Esophagus (tissue), 2 donors: ENCODE data around the gene SRP68. TPM values are rescaled to one million over a fixed set of nuclear protein-coding genes. Genes with fewer than 3 reads are reported as not detected.

Source experiments
- H3K27ac ChIP-seq, 2 donors: one replicate each; pipeline ENCODE4 v1.5.1; 2013; ENCODE audit warnings: low read depth in 2 of 2, mild to moderate bottlenecking in 2 of 2, inconsistent platforms in 1 of 2, low read length in 1 of 2, moderate library complexity in 1 of 2
- H3K27me3 ChIP-seq, 2 donors: one replicate each; pipeline ENCODE4 v1.6.1; 2013; ENCODE audit warnings: low read length in 2 of 2, control low read depth in 1 of 2, mild to moderate bottlenecking in 1 of 2; ENCODE audit not compliant: insufficient read depth in 2 of 2, control insufficient read depth in 1 of 2
- H3K36me3 ChIP-seq, 2 donors: one replicate each; pipeline ENCODE4 v1.6.1; 2013; ENCODE audit warnings: low read length in 1 of 2; ENCODE audit not compliant: control insufficient read depth in 2 of 2, insufficient read depth in 2 of 2
- H3K4me1 ChIP-seq, 2 donors: one replicate each; pipeline ENCODE4 v1.6.1; 2013; ENCODE audit warnings: low read length in 1 of 2; ENCODE audit not compliant: control insufficient read depth in 2 of 2, insufficient read depth in 2 of 2
- H3K4me3 ChIP-seq, 2 donors: one replicate each; pipeline ENCODE4 v1.5.1; 2013; ENCODE audit warnings: low read length in 2 of 2, mild to moderate bottlenecking in 2 of 2, low read depth in 1 of 2, moderate library complexity in 1 of 2
- H3K9me3 ChIP-seq, 2 donors: one replicate each; pipeline ENCODE4 v1.6.1; 2013; ENCODE audit warnings: mild to moderate bottlenecking in 2 of 2, low read depth in 1 of 2, low read length in 1 of 2, moderate library complexity in 1 of 2; ENCODE audit not compliant: control insufficient read depth in 2 of 2, insufficient read depth in 1 of 2
- WGBS, 2 donors: extraction: QIAGEN DNeasy Blood & Tissue Kit; methylation state at CpG; one replicate each; pipeline ENCODE4 v1.1.7; 2013; 5-methylcytosine and 5-hydroxymethylcytosine counted together
- polyA plus RNA-seq, 2 donors: library from polyadenylated mRNA; stranded (reverse); fragments of 200-250 nt; gene quantifications; one replicate each; pipeline ENCODE4 v1.2.3, GENCODE V29; 2013
- donor health status: healthy with polysubstance abuse.
- donor health status: Bipolar disorder and iron deficiency.

Gene SRP68
- polyA plus RNA-seq, 2 donors, result 34.3 to 57.9 TPM

GRCh38 chr17:76077584-76078110 lies 5.3 kb upstream of the SRP68 start:
- H3K4me1 ChIP-seq, result peaks cover 8 to 36% of the 10 kb centered on the region in 2 donors
- 21 to 22% methylated on average over 12 of the region's 12 CpGs for WGBS, 2 donors
- H3K4me3 ChIP-seq, result no peak overlapping the region
- peaks cover 0 to 21% of the 10 kb centered on the region in 2 donors for H3K27me3 ChIP-seq
- H3K27ac ChIP-seq, result no peak overlapping the region
- H3K36me3 ChIP-seq, result peaks cover 0 to 5% of the 10 kb centered on the region in 2 donors
- peaks cover 0 to 3% of the 10 kb centered on the region in 2 donors for H3K9me3 ChIP-seq

GRCh38 chr17:76076765-76077583 lies 4.7 kb upstream of the SRP68 start:
- H3K9me3 ChIP-seq, result peaks cover 0 to 2% of the 10 kb centered on the region in 2 donors
- peak overlapping the region; percentile 0 to 5 for H3K4me3 ChIP-seq
- peaks cover 0 to 5% of the 10 kb centered on the region in 2 donors for H3K36me3 ChIP-seq
- H3K27me3 ChIP-seq, result peaks cover 0 to 21% of the 10 kb centered on the region in 2 donors
- WGBS, 2 donors, result 5 to 8% methylated on average over 81 to 82 of the region's 82 CpGs
- H3K4me1 ChIP-seq, result peaks cover 8 to 37% of the 10 kb centered on the region in 2 donors
- H3K27ac ChIP-seq, result no peak overlapping the region

DNA sequence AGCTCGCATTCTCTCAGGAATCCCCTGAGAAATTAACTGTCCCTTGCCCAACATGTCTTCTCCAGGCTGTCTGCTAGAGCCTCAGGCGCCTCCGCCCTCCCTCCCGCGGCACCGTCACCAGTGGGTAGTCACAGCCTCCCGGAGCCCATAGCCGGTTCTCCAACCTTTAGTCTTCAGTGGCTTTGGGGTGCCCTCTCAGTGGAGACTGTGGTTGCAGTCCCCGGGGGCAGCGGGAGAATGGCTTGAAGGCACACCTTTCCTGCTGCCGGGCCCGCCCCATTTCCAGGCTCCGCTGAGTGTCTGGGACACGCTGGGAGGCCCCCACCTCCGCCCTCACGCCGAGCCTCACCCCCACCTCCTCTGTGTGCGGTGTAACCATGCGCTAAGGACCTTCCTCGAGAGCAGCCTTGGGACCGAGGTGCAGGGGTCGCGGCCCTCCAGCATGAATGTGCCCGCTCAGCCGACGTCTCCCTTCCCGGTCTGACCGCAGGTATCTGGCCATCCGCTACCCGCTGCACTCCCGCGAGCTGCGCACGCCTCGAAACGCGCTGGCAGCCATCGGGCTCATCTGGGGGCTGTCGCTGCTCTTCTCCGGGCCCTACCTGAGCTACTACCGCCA lies 3.9 kb upstream of the SRP68 start:
- Histone ChIP-seq H3K4me1 (peaks cover 8 to 37% of the 10 kb centered on the region in 2 donors), H3K9me3 (no peaks in the 10 kb centered on the region), H3K27me3 (peaks cover 0 to 21% of the 10 kb centered on the region in 2 donors), H3K27ac (no peak overlapping the region), H3K4me3 (peak overlapping the region in 1 of 2 donors; percentile 0), H3K36me3 (peaks cover 0 to 5% of the 10 kb centered on the region in 2 donors)
- 5 to 7% methylated on average over 41 of the region's 41 CpGs for WGBS, 2 donors

GRCh38 chr17:76075364-76076145 lies 3.2 kb upstream of the SRP68 start:
- no peak overlapping the region for H3K27ac ChIP-seq
- 5% methylated on average over 48 of the region's 48 CpGs for WGBS, 2 donors
- H3K36me3 ChIP-seq, result peaks cover 0 to 5% of the 10 kb centered on the region in 2 donors
- H3K4me1 ChIP-seq, result peaks cover 8 to 37% of the 10 kb centered on the region in 2 donors
- H3K27me3 ChIP-seq, result peaks cover 0 to 21% of the 10 kb centered on the region in 2 donors
- H3K4me3 ChIP-seq, result peak overlapping the region in 1 of 2 donors; percentile 9
- H3K9me3 ChIP-seq, result no peaks in the 10 kb centered on the region

GRCh38 chr17:76074390-76075363 lies 2.4 kb upstream of the SRP68 start, which contains the start of gene GALR2:
TSS of gene GALR2 (plus strand) at chr17:76074781. CDS start at chr17:76074884, 103 bp downstream.
- Histone ChIP-seq H3K27ac (no peak within 1 kb of the TSS), H3K4me1 (peaks cover 8 to 34% of the 10 kb centered on the region in 2 donors), H3K9me3 (no peaks in the 10 kb centered on the region), H3K4me3 (peak within 1 kb of the TSS; percentile 9 to 14), H3K27me3 (peaks cover 0 to 20% of the 10 kb centered on the region in 2 donors), H3K36me3 (peaks cover 0 to 5% of the 10 kb centered on the region in 2 donors)
- WGBS, 2 donors, result 3 to 5% methylated on average over 80 to 92 of the region's 92 CpGs

- Histone ChIP-seq H3K9me3 (no peaks in the 10 kb centered on the region), H3K4me3 (peak overlapping the region; percentile 82 to 88), H3K27me3 (peaks cover 0 to 8% of the 10 kb centered on the region in 2 donors), H3K4me1 (peaks cover 7 to 25% of the 10 kb centered on the region in 2 donors), H3K36me3 (peaks cover 4 to 6% of the 10 kb centered on the region in 2 donors), H3K27ac (peak overlapping the region; percentile 74 to 84)
- WGBS, 2 donors, result 6 to 8% methylated on average over 15 of the region's 15 CpGs
These were observed 678 bp downstream of the SRP68 start for GRCh38 chr17:76071531-76072147.

DNA sequence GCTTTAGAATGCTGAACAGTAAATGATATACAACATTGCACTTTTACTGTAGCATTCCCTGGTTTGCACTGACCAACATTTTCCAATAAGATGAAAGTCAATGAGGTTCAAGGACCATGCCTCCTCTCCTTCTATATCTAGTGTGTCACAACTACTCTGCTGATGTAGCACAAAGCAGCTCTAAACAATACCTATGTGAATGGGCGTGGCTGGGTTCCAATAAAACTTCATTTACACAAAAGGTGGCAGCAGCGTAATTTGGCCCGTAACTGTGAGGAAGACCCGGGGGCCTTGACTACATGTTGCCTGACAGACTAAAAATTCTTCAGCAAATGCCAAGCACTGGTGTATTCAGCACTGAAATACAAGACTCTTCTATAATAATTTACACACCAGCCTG lies 6.5 kb downstream of the SRP68 start:
- H3K4me1 ChIP-seq, result no peaks in the 10 kb centered on the region
- no peaks in the 10 kb centered on the region for H3K27me3 ChIP-seq
- no peaks in the 10 kb centered on the region for H3K9me3 ChIP-seq
- H3K27ac ChIP-seq, result peak overlapping the region in 1 of 2 donors; percentile 61
- WGBS, 2 donors, result 70 to 72% methylated on average over 4 of the region's 4 CpGs
- H3K4me3 ChIP-seq, result no peak overlapping the region
- peaks cover 20 to 28% of the 10 kb centered on the region in 2 donors for H3K36me3 ChIP-seq

DNA sequence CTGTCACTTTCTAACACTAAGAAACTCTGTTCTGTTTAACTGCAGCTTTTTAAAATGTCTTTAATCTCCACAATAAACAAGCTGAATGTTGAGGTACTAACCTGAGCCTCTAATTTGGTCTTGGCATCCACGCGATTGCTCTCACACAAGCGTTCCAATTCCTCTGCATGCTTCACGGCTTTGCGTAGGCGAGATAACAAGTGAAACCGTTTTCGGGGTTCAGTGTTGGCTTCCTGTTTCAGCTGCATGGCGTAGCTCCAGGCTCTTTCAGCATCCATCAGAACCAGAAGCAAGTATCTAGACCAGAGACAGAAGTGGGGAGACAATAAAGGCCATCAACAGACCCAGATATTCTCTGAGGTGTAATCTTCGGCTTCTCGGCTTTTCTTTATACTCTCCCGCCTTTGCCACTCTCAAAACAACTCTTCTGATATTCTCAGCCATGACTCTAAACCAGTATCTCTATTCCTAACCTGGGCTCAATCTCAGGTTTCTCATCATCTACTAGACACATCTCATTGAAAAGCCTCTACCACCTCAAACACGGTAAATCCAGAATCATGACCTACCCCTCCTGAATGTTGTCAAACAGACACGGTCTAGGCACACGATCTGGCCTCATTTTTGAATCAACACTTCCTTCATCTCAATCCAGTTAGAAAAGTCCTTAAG lies 8.3 kb downstream of the SRP68 start:
- Histone ChIP-seq H3K9me3 (no peaks in the 10 kb centered on the region), H3K27ac (peak overlapping the region in 1 of 2 donors; percentile 13), H3K4me1 (no peaks in the 10 kb centered on the region), H3K4me3 (no peak overlapping the region), H3K36me3 (peaks cover 23 to 33% of the 10 kb centered on the region in 2 donors), H3K27me3 (no peaks in the 10 kb centered on the region)
- WGBS, 2 donors, result 72 to 75% methylated on average over 15 of the region's 15 CpGs
